Lower leg skin (tissue), 3 donors: ENCODE data around the gene HYKK.
"Not testable (repeated sequence)": the region's sequence is repeated elsewhere in the genome, so short reads cannot be mapped to it uniquely, and the experiment has no call there.

Source experiments
- POLR2A ChIP-seq, 2 donors: fragments of 450-650 bp; IDR thresholded peaks; one replicate each; pipeline ENCODE4 v1.6.1; 2016 to 2017; ENCODE audit warnings: antibody characterized with exemption in 2 of 2, mild to moderate bottlenecking in 1 of 2, moderate library complexity in 1 of 2
- TF ChIP-seq, protein P1 (sequence below), 3 donors: fragments of 450-650 bp; IDR thresholded peaks; one replicate each; pipeline ENCODE4 v1.5.1; 2016; ENCODE audit warnings: antibody characterized with exemption in 3 of 3, mild to moderate bottlenecking in 3 of 3, moderate library complexity in 2 of 3

GRCh38 chr15:78539464-78540140 is 32.2 kb downstream of the HYKK start:
- TF ChIP-seq, protein P1, sequence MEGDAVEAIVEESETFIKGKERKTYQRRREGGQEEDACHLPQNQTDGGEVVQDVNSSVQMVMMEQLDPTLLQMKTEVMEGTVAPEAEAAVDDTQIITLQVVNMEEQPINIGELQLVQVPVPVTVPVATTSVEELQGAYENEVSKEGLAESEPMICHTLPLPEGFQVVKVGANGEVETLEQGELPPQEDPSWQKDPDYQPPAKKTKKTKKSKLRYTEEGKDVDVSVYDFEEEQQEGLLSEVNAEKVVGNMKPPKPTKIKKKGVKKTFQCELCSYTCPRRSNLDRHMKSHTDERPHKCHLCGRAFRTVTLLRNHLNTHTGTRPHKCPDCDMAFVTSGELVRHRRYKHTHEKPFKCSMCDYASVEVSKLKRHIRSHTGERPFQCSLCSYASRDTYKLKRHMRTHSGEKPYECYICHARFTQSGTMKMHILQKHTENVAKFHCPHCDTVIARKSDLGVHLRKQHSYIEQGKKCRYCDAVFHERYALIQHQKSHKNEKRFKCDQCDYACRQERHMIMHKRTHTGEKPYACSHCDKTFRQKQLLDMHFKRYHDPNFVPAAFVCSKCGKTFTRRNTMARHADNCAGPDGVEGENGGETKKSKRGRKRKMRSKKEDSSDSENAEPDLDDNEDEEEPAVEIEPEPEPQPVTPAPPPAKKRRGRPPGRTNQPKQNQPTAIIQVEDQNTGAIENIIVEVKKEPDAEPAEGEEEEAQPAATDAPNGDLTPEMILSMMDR (IDR thresholded peaks at IDR 0.05), result not testable (repeated sequence)
- not testable (repeated sequence) for TF ChIP-seq POLR2A (IDR thresholded peaks at IDR 0.05)
